GM13977 (cell line): ENCODE data around the gene ARHGEF1.

Experiments used
- DNase-seq: peaks from one replicate; pipeline ENCODE4 v3.0.0; 2012; ENCODE audit warnings: low spot score
- in situ Hi-C: fragments of 300-500 bp; cut with MboI; formaldehyde crosslinking; loops from one replicate; pipeline ENCODE4 v1.12.0; 2022; ENCODE audit warnings: low sequenced_read_pairs, low pct_unique_long_range_greater_than_20kb, mixed read lengths, inconsistent platforms; ENCODE audit not compliant: unreplicated experiment
- TF ChIP-seq, protein P1 (sequence below): IDR thresholded peaks from 2 replicates; pipeline ENCODE4 v1.5.1; 2012; ENCODE audit warnings: mild to moderate bottlenecking, control low read depth; ENCODE audit not compliant: insufficient read depth; ENCODE audit errors: extremely low read depth, missing control alignments

ARHGEF1 gene

DNA sequence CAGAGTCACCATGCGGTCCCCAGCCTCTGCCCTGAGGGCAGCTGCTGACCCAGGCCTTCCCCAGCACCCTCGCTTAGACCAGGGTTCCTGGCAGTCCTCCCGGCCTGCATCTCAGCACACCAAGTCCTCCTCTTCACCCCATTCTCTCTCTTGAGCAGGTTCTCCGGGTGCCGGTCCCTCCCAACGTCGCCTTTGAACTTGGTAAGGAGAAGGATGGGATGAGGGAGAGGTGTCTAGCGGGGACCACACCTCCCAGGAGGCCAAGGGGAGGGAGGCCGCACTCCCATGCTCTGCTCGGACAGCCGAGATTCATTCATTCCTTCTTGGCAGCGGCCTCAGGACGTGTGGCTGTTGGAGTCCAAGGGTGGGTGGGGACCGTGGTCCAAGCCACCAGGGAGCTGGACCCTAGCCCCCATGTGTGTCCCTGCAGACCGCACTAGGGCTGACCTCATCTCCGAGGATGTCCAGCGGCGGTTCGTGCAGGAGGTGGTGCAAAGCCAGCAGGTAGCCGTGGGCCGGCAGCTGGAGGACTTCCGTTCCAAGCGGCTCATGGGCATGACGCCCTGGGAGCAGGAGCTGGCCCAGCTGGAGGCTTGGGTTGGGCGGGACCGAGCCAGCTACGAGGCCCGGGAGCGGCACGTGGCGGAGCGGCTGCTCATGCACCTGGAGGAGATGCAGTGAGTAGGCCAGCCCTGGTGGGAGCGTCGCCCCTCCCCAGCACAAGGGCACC, 9.4 kb downstream of the ARHGEF1 start:
- TF ChIP-seq, protein P1, sequence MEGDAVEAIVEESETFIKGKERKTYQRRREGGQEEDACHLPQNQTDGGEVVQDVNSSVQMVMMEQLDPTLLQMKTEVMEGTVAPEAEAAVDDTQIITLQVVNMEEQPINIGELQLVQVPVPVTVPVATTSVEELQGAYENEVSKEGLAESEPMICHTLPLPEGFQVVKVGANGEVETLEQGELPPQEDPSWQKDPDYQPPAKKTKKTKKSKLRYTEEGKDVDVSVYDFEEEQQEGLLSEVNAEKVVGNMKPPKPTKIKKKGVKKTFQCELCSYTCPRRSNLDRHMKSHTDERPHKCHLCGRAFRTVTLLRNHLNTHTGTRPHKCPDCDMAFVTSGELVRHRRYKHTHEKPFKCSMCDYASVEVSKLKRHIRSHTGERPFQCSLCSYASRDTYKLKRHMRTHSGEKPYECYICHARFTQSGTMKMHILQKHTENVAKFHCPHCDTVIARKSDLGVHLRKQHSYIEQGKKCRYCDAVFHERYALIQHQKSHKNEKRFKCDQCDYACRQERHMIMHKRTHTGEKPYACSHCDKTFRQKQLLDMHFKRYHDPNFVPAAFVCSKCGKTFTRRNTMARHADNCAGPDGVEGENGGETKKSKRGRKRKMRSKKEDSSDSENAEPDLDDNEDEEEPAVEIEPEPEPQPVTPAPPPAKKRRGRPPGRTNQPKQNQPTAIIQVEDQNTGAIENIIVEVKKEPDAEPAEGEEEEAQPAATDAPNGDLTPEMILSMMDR: no peak
- in situ Hi-C loops: no loop called here
- DNase-seq: no peak

DNA sequence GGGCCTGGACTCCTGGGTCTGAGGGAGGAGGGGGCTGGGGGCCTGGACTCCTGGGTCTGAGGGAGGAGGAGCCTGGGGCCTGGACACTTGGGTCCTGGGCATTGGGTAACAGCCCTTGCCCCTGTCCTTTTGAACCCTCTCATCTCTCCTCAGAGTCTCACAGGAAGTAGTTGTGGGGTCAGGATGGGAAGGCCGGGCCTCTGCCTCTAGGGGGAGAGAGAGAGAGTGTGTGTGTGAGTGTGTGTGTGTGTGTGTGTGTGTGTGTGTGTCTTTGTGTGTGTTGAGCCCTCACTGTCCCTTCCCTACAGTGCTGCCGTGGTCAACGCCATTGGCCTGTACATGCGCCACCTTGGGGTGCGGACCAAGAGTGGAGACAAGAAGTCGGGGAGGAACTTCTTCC, 10.9 kb downstream of the ARHGEF1 start:
- TF ChIP-seq, protein P1: peak; percentile 20
- in situ Hi-C loops: no loop called here
- DNase-seq: no peak

DNA sequence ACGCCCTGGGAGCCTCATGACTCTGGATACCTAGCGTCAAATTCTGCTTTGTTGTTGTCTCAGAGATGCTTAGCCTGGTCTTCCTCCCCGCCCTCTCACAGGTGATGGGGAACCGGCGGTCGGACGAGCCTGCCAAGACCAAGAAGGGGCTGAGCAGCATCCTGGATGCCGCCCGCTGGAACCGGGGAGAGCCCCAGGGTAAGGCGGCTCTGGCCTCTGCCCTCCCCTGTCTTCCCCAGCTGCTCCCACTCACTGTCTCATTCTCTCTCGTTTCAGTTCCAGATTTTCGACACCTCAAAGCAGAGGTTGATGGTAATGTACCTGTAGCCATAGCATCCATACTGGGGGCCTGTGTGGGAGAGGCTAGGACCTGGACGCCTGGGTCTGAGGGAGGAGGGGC, 11.4 kb downstream of the ARHGEF1 start:
- in situ Hi-C loops: no loop called here

DNA sequence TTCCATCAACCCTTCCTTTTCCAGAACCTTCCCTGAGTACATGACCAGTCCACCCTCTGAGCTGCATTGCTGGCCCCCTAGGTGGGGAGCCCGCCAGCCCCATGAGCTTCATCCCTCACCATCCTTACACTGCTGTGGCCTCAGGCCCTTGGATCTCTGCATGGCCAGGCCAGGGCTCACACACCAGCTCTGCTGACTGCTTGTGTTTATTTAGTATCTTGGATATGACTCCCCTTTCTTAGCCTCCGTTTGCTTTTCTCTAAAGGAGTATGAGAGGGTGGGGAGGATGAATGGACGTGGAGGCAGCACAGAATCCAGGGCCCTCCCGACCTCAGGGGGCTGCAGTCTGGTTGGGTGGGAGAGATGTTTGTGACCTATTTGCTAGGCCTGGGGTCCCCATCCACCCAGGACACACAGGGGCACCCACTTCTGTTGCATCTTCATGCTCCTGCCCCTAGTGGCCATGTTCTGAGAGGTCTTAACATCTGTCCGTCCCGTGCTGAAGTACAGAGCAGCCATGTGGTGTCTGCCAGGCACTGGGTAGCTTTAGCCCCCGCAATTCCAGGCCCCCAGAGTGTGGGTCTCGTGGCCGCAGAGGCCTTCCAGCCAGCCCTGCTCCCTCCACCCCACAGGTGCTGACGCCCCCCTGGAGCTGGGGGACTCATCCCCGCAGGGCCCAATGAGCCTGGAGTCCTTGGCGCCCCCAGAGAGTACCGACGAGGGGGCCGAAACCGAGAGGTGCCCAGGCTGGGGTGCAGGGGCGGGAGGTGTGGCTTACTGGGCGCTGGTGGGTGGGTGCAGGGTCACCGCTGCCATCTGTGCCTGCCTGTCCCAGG, 13.0 kb downstream of the ARHGEF1 start:
- in situ Hi-C loops: no loop called here
- no peak for DNase-seq
- TF ChIP-seq, protein P1: peak; percentile 24

More for the DNA sequence above, 11.4 kb downstream of the ARHGEF1 start:
- TF ChIP-seq, protein P1: no peak
- DNase-seq: no peak

DNA sequence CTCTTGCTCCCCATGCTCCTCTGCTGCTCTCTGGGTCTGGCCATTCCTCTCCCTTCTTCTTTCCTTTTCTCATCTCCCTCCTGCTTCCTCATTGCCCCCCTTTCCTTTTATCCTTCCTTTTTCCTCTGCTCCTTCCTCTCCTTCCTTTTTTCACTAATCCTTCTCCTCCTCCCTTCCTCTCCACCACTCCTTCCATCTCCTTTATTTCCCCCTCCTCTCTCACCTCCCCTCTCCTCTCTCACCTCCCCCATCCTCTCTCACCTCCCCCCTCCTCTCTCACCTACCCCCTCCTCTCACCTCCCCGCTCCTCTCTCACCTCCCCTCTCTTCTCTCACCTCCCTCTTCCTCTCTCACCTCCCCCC, 13.6 kb downstream of the ARHGEF1 start:
- in situ Hi-C loops: no loop called here
- no peak for DNase-seq
- TF ChIP-seq, protein P1: no peak

DNA sequence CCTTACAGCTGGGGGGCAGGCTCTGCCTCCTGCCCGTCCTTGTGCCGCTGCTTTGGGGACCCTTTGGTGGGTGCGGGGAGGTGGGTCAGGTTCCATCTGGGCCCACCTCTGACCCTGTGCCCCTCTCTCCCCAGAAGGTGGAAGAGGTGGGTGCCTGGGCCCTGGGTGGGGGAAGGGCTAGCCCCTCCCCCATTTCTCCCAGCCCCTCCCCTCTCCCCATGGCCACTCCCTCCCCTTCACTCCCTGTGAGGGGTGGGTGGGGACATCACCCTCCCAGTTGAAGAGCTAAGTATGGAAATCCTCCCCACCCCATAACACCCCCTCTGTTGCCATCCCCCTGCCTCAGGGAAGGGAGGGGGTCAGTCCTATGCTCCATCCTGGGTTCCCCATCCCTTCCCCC, 14.2 kb downstream of the ARHGEF1 start:
- in situ Hi-C loops: no loop called here
- TF ChIP-seq, protein P1: no peak
- no peak for DNase-seq
